Heart left ventricle (tissue), 13 donors: ENCODE data around the gene DIP2C.

Experiments
- POLR2A ChIP-seq, 2 donors: fragments of 450-650 bp; IDR thresholded peaks; one replicate each; pipeline ENCODE4 v1.6.1; 2017; ENCODE audit warnings: antibody characterized with exemption in 2 of 2, mild to moderate bottlenecking in 2 of 2, moderate library complexity in 2 of 2
- TF ChIP-seq, protein P1 (sequence below), 12 donors: fragments of 200-600 bp; sonication (generic) in 4 of 12; IDR thresholded peaks; one replicate each; pipeline versions ENCODE4 v1.5.0 to v1.8.0; 2018 to 2022; ENCODE audit warnings: antibody characterized with exemption in 12 of 12, mild to moderate bottlenecking in 5 of 12
- donor health status: ischemic (EF 13 %, LVEDD 7.1; RV severe dilation, severe dysfunction).
- donor health status: DM: no; HTN: yes; CAD: no.
- donor health status: DM: no; HTN: no; CAD: no.
- donor health status: ischemic (EF 25% LVEDD 6.9; RV normal size, moderate dysfunction).
- donor health status: ischemic (EF 25% LVEDD 5.7; RV mildly dilated, moderate dysfunction).
- donor health status: ischemic (EF 35%, LVEDD 5.7; RV mildly dilated, moderate dysfunction).
- donor health status: nonischemic (EF 11% LVEDD 7.7; RV severe dilation, severe dysfunction).
- donor health status: DM: yes; HTN: yes; CAD: no.
- donor health status: PGD.
- donor health status: ischemic (EF 29% LVEDD 5.4; RV normal size, mild dysfunction).
- donor health status: nonischemic (EF 23%, LVEDD 6.1; RV moderate dilation, normal function).

DNA sequence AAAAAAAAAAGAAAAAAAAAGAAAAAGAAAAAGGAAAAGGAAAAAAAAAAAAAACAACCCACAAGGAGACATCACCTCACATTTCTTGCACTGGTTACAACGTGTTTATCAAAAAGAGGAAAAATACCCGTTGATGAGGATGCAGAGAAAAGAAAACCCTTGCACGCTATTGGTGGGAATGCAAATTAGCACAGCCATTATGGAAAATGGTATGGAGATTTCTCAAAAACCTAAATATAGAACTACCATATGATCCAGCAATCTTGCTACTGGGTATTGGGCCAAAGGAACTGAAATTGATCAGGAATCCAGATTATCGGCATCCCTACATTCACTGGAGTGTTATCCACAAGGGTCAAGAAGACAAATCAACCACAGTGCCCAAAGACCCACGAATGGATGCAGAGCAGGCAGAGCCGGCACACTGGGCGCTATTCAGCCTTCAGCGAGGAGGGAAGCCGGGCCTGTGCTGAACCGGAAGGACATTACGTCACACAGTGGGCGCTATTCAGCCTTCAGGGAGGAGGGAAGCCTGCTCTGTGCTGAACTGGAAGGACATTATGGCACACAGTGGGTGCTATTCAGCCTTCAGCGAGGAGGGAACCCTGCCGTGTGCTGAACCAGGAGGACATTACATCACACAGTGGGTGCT, 295.6 kb downstream of the DIP2C start:
- TF ChIP-seq, protein P1, sequence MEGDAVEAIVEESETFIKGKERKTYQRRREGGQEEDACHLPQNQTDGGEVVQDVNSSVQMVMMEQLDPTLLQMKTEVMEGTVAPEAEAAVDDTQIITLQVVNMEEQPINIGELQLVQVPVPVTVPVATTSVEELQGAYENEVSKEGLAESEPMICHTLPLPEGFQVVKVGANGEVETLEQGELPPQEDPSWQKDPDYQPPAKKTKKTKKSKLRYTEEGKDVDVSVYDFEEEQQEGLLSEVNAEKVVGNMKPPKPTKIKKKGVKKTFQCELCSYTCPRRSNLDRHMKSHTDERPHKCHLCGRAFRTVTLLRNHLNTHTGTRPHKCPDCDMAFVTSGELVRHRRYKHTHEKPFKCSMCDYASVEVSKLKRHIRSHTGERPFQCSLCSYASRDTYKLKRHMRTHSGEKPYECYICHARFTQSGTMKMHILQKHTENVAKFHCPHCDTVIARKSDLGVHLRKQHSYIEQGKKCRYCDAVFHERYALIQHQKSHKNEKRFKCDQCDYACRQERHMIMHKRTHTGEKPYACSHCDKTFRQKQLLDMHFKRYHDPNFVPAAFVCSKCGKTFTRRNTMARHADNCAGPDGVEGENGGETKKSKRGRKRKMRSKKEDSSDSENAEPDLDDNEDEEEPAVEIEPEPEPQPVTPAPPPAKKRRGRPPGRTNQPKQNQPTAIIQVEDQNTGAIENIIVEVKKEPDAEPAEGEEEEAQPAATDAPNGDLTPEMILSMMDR (IDR thresholded peaks at IDR 0.05): no peak
- no peak for TF ChIP-seq POLR2A (IDR thresholded peaks at IDR 0.05)
